Nephron progenitor cell (in vitro differentiated cells): ENCODE results near the gene SETD7.

ENCODE experiments used
- DNase-seq: peaks from one replicate; pipeline ENCODE4 v3.0.0; 2021
- H3K27ac Mint-ChIP-seq: 2 replicates; pipeline ENCODE4 v1.8.0; 2021; ENCODE audit warnings: mild to moderate bottlenecking, moderate library complexity, mixed read lengths
- H3K27me3 Mint-ChIP-seq: 2 replicates; pipeline ENCODE4 v1.8.0; 2021; ENCODE audit warnings: mild to moderate bottlenecking, low read depth, mixed read lengths; ENCODE audit not compliant: poor library complexity
- H3K36me3 Mint-ChIP-seq: 2 replicates; pipeline ENCODE4 v1.8.0; 2021; ENCODE audit warnings: low read depth, mixed read lengths
- H3K4me1 Mint-ChIP-seq: 2 replicates; pipeline ENCODE4 v1.8.0; 2021; ENCODE audit warnings: mixed read lengths
- H3K4me3 Mint-ChIP-seq: 2 replicates; pipeline ENCODE4 v1.8.0; 2021; ENCODE audit warnings: mild to moderate bottlenecking, moderate library complexity, mixed read lengths
- H3K9me3 Mint-ChIP-seq: 2 replicates; pipeline ENCODE4 v1.8.0; 2021; ENCODE audit warnings: mild to moderate bottlenecking, moderate library complexity, mixed read lengths
- TF ChIP-seq, protein P1 (sequence below): fragments of 200-600 bp; sonication (generic); IDR thresholded peaks from 2 replicates; pipeline ENCODE4 v1.5.0; 2021; ENCODE audit warnings: antibody characterized with exemption

The SETD7 gene

DNA sequence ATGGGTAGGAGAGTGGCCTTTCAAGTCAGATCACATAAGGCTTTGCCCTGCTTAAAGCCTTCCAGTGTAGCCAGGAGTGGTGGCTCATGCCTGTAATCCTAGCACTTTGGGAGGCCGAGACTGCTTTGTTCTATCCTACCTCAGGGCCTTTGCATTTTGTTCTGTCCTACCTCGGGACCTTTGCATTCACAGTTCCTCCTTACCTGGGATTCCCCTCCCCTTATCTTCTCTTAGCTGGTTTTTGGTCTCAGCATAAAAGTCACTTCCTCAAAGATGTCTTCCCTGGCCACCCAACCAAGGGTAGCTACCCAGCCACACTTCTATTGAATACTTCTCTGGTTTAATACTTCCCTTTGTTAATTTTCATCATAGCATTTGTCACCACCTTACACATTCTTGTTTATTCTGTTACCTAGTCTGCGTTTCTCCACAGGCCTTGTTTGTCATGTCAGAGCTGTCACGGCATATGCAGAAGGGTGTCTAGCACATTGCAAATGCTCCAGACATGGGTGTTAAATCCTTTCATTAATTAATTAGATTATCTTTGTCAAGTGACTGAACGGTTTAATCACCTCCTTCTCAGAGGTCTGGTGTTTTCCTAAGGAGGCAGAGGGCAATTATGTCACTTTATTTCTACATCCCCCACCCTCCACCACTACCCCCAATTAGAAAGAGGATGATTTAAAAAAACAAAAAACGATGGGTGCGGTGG, 11.3 kb upstream of the SETD7 start:
- TF ChIP-seq, protein P1, sequence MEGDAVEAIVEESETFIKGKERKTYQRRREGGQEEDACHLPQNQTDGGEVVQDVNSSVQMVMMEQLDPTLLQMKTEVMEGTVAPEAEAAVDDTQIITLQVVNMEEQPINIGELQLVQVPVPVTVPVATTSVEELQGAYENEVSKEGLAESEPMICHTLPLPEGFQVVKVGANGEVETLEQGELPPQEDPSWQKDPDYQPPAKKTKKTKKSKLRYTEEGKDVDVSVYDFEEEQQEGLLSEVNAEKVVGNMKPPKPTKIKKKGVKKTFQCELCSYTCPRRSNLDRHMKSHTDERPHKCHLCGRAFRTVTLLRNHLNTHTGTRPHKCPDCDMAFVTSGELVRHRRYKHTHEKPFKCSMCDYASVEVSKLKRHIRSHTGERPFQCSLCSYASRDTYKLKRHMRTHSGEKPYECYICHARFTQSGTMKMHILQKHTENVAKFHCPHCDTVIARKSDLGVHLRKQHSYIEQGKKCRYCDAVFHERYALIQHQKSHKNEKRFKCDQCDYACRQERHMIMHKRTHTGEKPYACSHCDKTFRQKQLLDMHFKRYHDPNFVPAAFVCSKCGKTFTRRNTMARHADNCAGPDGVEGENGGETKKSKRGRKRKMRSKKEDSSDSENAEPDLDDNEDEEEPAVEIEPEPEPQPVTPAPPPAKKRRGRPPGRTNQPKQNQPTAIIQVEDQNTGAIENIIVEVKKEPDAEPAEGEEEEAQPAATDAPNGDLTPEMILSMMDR: no peak
- peaks cover 6% of the 10 kb centered on the region for H3K9me3 Mint-ChIP-seq
- H3K4me3 Mint-ChIP-seq: no peak overlapping the region
- H3K27me3 Mint-ChIP-seq: peaks cover 4% of the 10 kb centered on the region
- DNase-seq: no peak
- no peaks in the 10 kb centered on the region for H3K36me3 Mint-ChIP-seq
- H3K4me1 Mint-ChIP-seq: peaks cover 7% of the 10 kb centered on the region
- no peak overlapping the region for H3K27ac Mint-ChIP-seq

DNA sequence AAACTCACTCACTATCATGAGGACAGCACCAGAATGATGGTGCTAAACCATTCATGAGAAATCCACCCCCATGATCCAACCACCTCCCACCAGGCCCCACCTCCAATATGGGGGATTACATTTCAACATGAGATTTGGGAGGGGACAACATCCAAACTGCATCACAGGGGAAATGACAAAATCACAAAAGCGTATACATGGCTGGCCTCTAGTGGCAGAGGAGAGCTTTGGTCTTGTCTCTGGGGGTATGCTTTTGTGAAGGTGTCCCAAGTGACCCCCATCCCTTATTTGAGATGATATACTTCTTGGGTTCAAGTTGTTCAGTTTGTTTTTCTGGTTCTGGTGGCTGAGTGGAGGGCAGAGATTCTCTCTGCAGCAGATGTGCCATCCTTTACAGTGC, 8.5 kb upstream of the SETD7 start:
- Mint-ChIP-seq H3K9me3 (peaks cover 6% of the 10 kb centered on the region), H3K36me3 (no peaks in the 10 kb centered on the region), H3K4me3 (no peak overlapping the region), H3K4me1 (peaks cover 33% of the 10 kb centered on the region), H3K27ac (no peak overlapping the region), H3K27me3 (peaks cover 9% of the 10 kb centered on the region)
- DNase-seq: no peak
- TF ChIP-seq, protein P1: no peak

DNA sequence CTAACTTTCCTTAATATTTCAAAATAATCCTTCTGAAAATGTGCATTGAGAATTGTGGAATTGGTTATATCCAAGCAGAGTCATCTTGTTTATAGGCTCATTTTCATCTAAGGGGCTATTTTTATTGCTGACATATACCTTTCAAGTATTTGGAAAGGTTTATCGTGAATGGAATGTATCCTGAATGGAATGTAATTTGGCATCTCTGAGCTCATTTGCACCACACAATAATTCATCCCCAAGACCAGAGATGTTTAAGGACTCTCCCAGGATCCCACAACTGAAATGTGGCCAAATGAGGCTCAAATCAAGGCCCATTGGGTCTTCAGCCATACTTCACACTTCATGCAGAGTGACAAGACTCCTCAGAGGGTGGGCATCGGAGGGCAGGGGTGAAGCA, 7.5 kb upstream of the SETD7 start:
- TF ChIP-seq, protein P1: no peak
- no peak for DNase-seq
- no peaks in the 10 kb centered on the region for H3K36me3 Mint-ChIP-seq

DNA sequence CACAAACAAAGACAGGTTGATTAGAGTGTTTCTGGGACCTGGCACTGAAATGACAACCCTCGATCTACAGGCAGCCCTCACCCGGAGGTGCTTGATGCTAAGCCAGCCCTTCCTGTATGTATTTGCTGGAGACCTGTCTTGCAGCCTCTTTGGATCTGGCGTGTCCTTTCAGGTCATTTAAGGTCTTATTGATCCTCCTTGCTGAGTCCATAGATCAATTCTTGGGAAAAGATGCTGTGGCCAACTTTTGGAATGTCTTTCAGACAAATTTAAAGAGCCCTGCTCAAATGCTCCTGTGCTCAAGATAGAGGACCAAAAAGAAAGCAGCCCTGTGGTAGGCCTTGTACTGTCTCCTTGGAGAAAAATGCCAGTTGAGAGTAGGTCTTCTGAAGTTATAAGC, 6.8 kb upstream of the SETD7 start:
- no peaks in the 10 kb centered on the region for H3K36me3 Mint-ChIP-seq
- peaks cover 12% of the 10 kb centered on the region for H3K27me3 Mint-ChIP-seq
- H3K9me3 Mint-ChIP-seq: peaks cover 6% of the 10 kb centered on the region
- H3K4me1 Mint-ChIP-seq: peaks cover 43% of the 10 kb centered on the region
- no peak overlapping the region for H3K4me3 Mint-ChIP-seq
- no peak for DNase-seq
- TF ChIP-seq, protein P1: no peak
- no peak overlapping the region for H3K27ac Mint-ChIP-seq

More for the DNA sequence above, 7.5 kb upstream of the SETD7 start:
- Mint-ChIP-seq H3K9me3 (peaks cover 6% of the 10 kb centered on the region), H3K4me3 (no peak overlapping the region), H3K4me1 (peaks cover 41% of the 10 kb centered on the region), H3K27ac (no peak overlapping the region), H3K27me3 (peaks cover 9% of the 10 kb centered on the region)

DNA sequence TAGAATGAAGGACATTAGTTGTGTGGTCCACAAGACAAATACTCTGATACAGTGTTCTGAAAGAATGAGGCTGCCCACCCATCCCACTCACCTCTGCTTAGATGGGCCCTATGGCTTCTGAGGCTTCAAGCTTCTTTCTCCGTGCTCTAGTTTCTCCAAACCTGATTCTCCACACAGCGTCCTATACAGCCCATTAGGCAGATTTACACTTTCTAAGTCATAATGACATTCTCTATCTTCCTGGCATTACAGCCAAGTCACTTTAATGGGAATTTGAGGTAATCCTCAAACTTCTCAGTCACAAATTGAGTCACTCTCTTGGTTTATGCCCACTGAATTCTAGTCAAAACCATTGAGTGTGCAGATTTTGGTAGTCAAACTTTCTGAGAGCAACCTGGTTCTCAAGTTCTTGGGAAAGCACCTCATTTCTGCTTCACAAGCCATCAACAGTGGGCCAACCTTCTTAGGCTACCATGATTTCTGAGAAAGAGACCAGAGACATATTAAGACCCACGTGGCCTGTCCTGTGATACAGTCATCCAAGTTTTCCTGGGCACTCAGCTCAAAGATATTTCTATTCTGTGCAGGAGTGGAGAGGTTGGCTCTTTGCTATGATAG, 6.2 kb upstream of the SETD7 start:
- Mint-ChIP-seq H3K27me3 (peaks cover 18% of the 10 kb centered on the region), H3K4me1 (peaks cover 50% of the 10 kb centered on the region), H3K9me3 (peaks cover 6% of the 10 kb centered on the region), H3K4me3 (no peak overlapping the region), H3K27ac (no peak overlapping the region), H3K36me3 (no peaks in the 10 kb centered on the region)
- no peak for DNase-seq
- TF ChIP-seq, protein P1: no peak
